ENCODE measurements around the gene RPP21. TPM values are rescaled to one million over a fixed set of nuclear protein-coding genes. Genes with fewer than 3 reads are reported as not detected.

The RPP21 gene
- total RNA-seq, 1 donor: 26.3 TPM

- H3K4me3 ChIP-seq (ENCODE audit: low read depth, low read length): no peak overlapping the region
- no peak for TF ChIP-seq CTCF (IDR thresholded peaks at IDR 0.05; ENCODE audit: insufficient read depth, low read depth, low read length)
- DNase-seq (ENCODE audit: low read depth): no peak
Measured at GRCh38 chr6:30355281-30355680, 10.3 kb downstream of the RPP21 start.

GRCh38 chr6:30356536-30356935 lies 11.6 kb downstream of the RPP21 start:
- DNase-seq (ENCODE audit: low read depth): no peak
- no peak for TF ChIP-seq CTCF (IDR thresholded peaks at IDR 0.05; ENCODE audit: insufficient read depth, low read depth, low read length)
- H3K4me3 ChIP-seq (ENCODE audit: low read depth, low read length): no peak overlapping the region

DNA sequence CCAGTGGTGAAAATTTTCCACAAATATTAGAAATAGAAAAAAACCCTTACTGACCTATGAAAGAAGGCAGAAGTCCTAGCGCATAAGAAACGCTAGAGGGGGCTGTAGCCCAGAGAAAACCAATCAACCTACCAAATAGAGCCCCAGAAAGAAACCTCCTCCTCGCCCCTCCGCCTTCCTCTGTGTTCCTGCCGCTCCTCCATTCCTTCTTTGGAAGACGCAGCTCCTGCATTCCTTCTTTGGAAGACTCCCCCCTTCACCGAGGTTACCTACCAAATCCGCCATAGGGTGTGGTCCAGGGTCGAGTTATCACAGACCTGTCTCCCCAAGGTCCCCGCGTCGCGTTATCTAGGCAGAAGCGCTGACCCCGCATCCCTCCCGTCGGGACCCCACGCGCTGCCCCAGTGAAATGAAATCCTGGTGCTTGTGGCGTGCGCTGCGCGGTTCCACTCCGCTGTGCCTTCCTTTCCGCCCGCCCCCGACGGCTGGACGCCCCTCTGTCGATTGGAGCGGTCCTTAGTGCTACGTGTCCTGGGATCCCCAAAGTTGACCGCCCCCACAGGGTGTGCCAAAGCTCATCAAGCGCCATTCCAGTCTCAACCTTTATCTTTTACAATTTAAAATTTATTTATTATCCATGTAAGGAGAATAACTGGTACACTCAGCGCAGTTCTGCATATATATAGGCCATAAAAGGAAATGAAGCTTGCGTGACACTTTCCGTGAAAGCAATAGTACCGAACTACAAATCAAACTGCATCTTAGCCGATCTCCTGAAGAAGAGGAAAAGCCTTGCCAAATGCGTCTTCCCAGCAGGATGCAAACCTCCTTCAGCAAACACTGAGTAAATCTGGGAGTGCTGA lies 13.0 kb downstream of the RPP21 start:
- peak; percentile 81 for TF ChIP-seq CTCF (IDR thresholded peaks at IDR 0.05; ENCODE audit: insufficient read depth, low read depth, low read length)
- DNase-seq (ENCODE audit: low read depth): peak; percentile 82
- peak overlapping the region; percentile 55 for H3K4me3 ChIP-seq (ENCODE audit: low read depth, low read length)

GRCh38 chr6:30359276-30359675 lies 14.3 kb downstream of the RPP21 start:
- no peak for TF ChIP-seq CTCF (IDR thresholded peaks at IDR 0.05; ENCODE audit: insufficient read depth, low read depth, low read length)
- H3K4me3 ChIP-seq (ENCODE audit: low read depth, low read length): no peak overlapping the region
- DNase-seq (ENCODE audit: low read depth): no peak

- no peak for TF ChIP-seq CTCF (IDR thresholded peaks at IDR 0.05; ENCODE audit: insufficient read depth, low read depth, low read length)
- DNase-seq (ENCODE audit: low read depth): no peak
- H3K4me3 ChIP-seq (ENCODE audit: low read depth, low read length): no peak overlapping the region
Measured at GRCh38 chr6:30360139-30360538, 15.2 kb downstream of the RPP21 start.

- no peak overlapping the region for H3K4me3 ChIP-seq (ENCODE audit: low read depth, low read length)
- TF ChIP-seq CTCF (IDR thresholded peaks at IDR 0.05; ENCODE audit: insufficient read depth, low read depth, low read length): no peak
- no peak for DNase-seq (ENCODE audit: low read depth)
Measured at GRCh38 chr6:30361661-30362060, 16.7 kb downstream of the RPP21 start.

All from fibroblast of villous mesenchyme (primary cell).